HepG2 (cell line): ENCODE data around the gene ATRAID. TPM values are rescaled to one million over a fixed set of nuclear protein-coding genes. Genes with fewer than 3 reads are reported as not detected.
A peak's percentile ranks its signal among the peaks of the same experiment; 100 is the strongest.

Experiments
- ADNP ChIP-seq: sonication (generic); formaldehyde crosslinking; IDR thresholded peaks from 2 replicates; pipeline ENCODE4 v1.4.0; 2020; ENCODE audit warnings: missing genetic modification reagents
- ARNT ChIP-seq: fragments of 450-650 bp; IDR thresholded peaks from 2 replicates; pipeline ENCODE4 v1.6.1; 2017
- ASH2L ChIP-seq: fragments of 300-600, 200-600 bp; sonication (generic); IDR thresholded peaks from 2 replicates; pipeline ENCODE4 v1.7.0; 2017; ENCODE audit warnings: low read depth, mild to moderate bottlenecking, moderate library complexity, mixed read lengths, low read length; ENCODE audit not compliant: insufficient read length
- CBX2 ChIP-seq, 2 experiments: fragments of 200-600 bp in 1 of 2; sonication (generic); formaldehyde crosslinking in 1 of 2; IDR thresholded peaks; 2 replicates each; pipeline versions ENCODE4 v1.7.0 to v1.8.1; 2018 to 2022; ENCODE audit warnings: low read depth in 2 of 2, low read length in 1 of 2, mild to moderate bottlenecking in 1 of 2, missing genetic modification reagents in 1 of 2
- EZH2 ChIP-seq: conservative IDR thresholded peaks from 2 replicates; pipeline ENCODE4 v1.6.1; 2012; ENCODE audit warnings: mild to moderate bottlenecking, low read depth, low read length, moderate library complexity
- GATAD1 ChIP-seq: IDR thresholded peaks from 2 replicates; pipeline ENCODE4 v1.6.1; 2016; ENCODE audit warnings: missing genetic modification reagents, missing compliant biosample characterization
- HNF1A ChIP-seq, 2 experiments: sonication (generic) in 1 of 2; formaldehyde crosslinking in 1 of 2; IDR thresholded peaks; 2 replicates each; pipeline versions ENCODE4 v1.4.0 to v1.6.1; 2016 to 2020; ENCODE audit warnings: borderline replicate concordance in 1 of 2, low read depth in 1 of 2, mild to moderate bottlenecking in 1 of 2, missing genetic modification reagents in 1 of 2
- KLF11 ChIP-seq: IDR thresholded peaks from 2 replicates; pipeline ENCODE4 v1.6.1; 2016; ENCODE audit warnings: missing compliant biosample characterization
- MBD4 ChIP-seq: IDR thresholded peaks from 2 replicates; pipeline ENCODE4 v1.6.1; 2012; ENCODE audit warnings: low read length, inconsistent platforms, borderline replicate concordance
- MEIS1 ChIP-seq: sonication (generic); formaldehyde crosslinking; IDR thresholded peaks from 2 replicates; pipeline ENCODE4 v1.9.0; 2021; ENCODE audit warnings: mild to moderate bottlenecking, missing genetic modification reagents, moderate library complexity, borderline replicate concordance
- POGK ChIP-seq: sonication (generic); formaldehyde crosslinking; conservative IDR thresholded peaks from 2 replicates; pipeline ENCODE4 v1.8.0; 2022; ENCODE audit warnings: mild to moderate bottlenecking, moderate library complexity, missing genetic modification reagents
- SRSF4 ChIP-seq: fragments of 200-400 bp; formaldehyde crosslinking; IDR thresholded peaks from one replicate; pipeline ENCODE4 v1.6.1; 2018; ENCODE audit warnings: mild to moderate bottlenecking, low read depth, low read length, moderate library complexity; ENCODE audit not compliant: poor library complexity, severe bottlenecking
- STAT5B ChIP-seq: sonication (generic); formaldehyde crosslinking; IDR thresholded peaks from 2 replicates; pipeline ENCODE4 v1.4.0; 2020; ENCODE audit warnings: missing genetic modification reagents
- TFDP1 ChIP-seq: IDR thresholded peaks from 2 replicates; pipeline ENCODE4 v1.6.1; 2016; ENCODE audit warnings: missing compliant biosample characterization, missing genetic modification reagents, borderline replicate concordance
- UBTF ChIP-seq: sonication (generic); formaldehyde crosslinking; IDR thresholded peaks from 2 replicates; pipeline ENCODE4 v1.4.0; 2020; ENCODE audit warnings: mild to moderate bottlenecking, missing genetic modification reagents
- ZIK1 ChIP-seq: sonication (generic); formaldehyde crosslinking; IDR thresholded peaks from 2 replicates; pipeline ENCODE4 v1.5.0; 2020; ENCODE audit warnings: mild to moderate bottlenecking, low read depth, missing genetic modification reagents, borderline replicate concordance
- ZNF17 ChIP-seq: sonication (generic); formaldehyde crosslinking; IDR thresholded peaks from 2 replicates; pipeline ENCODE4 v1.5.0; 2020; ENCODE audit warnings: mild to moderate bottlenecking, missing genetic modification reagents
- ZNF576 ChIP-seq: sonication (generic); formaldehyde crosslinking; IDR thresholded peaks from 2 replicates; pipeline ENCODE4 v1.4.0; 2020; ENCODE audit warnings: mild to moderate bottlenecking, missing genetic modification reagents
- ZNF713 ChIP-seq: sonication (generic); formaldehyde crosslinking; IDR thresholded peaks from 2 replicates; pipeline ENCODE4 v1.4.0; 2020; ENCODE audit warnings: mild to moderate bottlenecking, missing genetic modification reagents
- ZNF878 ChIP-seq: sonication (generic); formaldehyde crosslinking; IDR thresholded peaks from 2 replicates; pipeline ENCODE4 v1.8.1; 2023; ENCODE audit warnings: mild to moderate bottlenecking, missing genetic modification reagents, moderate library complexity
- polyA plus RNA-seq, 8 experiments: library from polyadenylated mRNA; depleted of rRNA in 3 of 8; stranded (reverse) in 7 of 8; unstranded in 1 of 8; fragments of >200 nt; fragmentation: Illumina TruSeq in 4 of 8; extraction: Trizol in 4 of 8; gene quantifications; 2 replicates each; pipeline versions ENCODE4 v1.2.1 to v1.2.3, GENCODE V29; 2011 to 2016; ENCODE audit warnings: low read depth in 4 of 8, missing spikeins in 1 of 8, mixed read lengths in 1 of 8; ENCODE audit not compliant: insufficient read depth in 1 of 8
- total RNA-seq, 5 experiments: library from RNA; depleted of rRNA; stranded (reverse); fragments of >200 nt; fragmentation: Illumina TruSeq; extraction: Trizol; gene quantifications; 2 replicates each; pipeline ENCODE4 v1.2.3, GENCODE V29; 2016; ENCODE audit warnings: low read depth in 1 of 5

The ATRAID gene
- total and polyA plus RNA-seq, 2 of the 13 experiments (the other 11 are each of a cell fraction or from before 2014, with no cell fraction given): 207 to 382 TPM

- TF ChIP-seq TFDP1 (CRISPR knock-in tag) (no peak), POGK (no peak), ASH2L (no peak), ZIK1 (no peak), ADNP (no peak), EZH2 (peak; percentile 98), ZNF878 (CRISPR knock-in tag) (no peak), CBX2 (IDR thresholded peaks at IDR 0.05; ENCODE audit: low read depth, low read length) (0 out of 2 replicates have a peak, but pooled peaks have one; percentile 69), CBX2 (CRISPR knock-in tag; IDR thresholded peaks at IDR 0.05; ENCODE audit: low read depth) (no peak), ZNF576 (CRISPR knock-in tag) (0 out of 2 replicates have a peak, but pooled peaks have one; percentile 65), SRSF4 (no peak), UBTF (CRISPR knock-in tag) (peak; percentile 64; the same call in 1 of the 2 replicates), GATAD1 (CRISPR knock-in tag) (no peak), ZNF713 (CRISPR knock-in tag) (no peak), MBD4 (no peak), HNF1A (IDR thresholded peaks at IDR 0.05; ENCODE audit: low read depth) (no peak), HNF1A (CRISPR knock-in tag; IDR thresholded peaks at IDR 0.05; ENCODE audit: borderline replicate concordance) (no peak), KLF11 (CRISPR knock-in tag) (no peak), ZNF17 (no peak), MEIS1 (CRISPR knock-in tag) (0 out of 2 replicates have a peak, but pooled peaks have one; percentile 20), STAT5B (no peak), ARNT (no peak)
Observed at GRCh38 chr2:27264253-27264752, 52.5 kb downstream of the ATRAID start (continued).
